ENCODE data around the gene ATG16L2.

The ATG16L2 gene

GRCh38 chr11:72814286-72815109, at the start of gene ATG16L2:
Gene ATG16L2 (plus strand): TSS chr11:72814411. CDS start chr11:72814446, 35 bp downstream.
- no peak for TF ChIP-seq ZFX (IDR thresholded peaks at IDR 0.05)
- TF ChIP-seq, protein P1, sequence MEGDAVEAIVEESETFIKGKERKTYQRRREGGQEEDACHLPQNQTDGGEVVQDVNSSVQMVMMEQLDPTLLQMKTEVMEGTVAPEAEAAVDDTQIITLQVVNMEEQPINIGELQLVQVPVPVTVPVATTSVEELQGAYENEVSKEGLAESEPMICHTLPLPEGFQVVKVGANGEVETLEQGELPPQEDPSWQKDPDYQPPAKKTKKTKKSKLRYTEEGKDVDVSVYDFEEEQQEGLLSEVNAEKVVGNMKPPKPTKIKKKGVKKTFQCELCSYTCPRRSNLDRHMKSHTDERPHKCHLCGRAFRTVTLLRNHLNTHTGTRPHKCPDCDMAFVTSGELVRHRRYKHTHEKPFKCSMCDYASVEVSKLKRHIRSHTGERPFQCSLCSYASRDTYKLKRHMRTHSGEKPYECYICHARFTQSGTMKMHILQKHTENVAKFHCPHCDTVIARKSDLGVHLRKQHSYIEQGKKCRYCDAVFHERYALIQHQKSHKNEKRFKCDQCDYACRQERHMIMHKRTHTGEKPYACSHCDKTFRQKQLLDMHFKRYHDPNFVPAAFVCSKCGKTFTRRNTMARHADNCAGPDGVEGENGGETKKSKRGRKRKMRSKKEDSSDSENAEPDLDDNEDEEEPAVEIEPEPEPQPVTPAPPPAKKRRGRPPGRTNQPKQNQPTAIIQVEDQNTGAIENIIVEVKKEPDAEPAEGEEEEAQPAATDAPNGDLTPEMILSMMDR (conservative IDR thresholded peaks at IDR 0.05): no peak; the same call in 1 of the 2 replicates
- H3K27ac ChIP-seq: peak within 1 kb of the TSS; percentile 91

DNA sequence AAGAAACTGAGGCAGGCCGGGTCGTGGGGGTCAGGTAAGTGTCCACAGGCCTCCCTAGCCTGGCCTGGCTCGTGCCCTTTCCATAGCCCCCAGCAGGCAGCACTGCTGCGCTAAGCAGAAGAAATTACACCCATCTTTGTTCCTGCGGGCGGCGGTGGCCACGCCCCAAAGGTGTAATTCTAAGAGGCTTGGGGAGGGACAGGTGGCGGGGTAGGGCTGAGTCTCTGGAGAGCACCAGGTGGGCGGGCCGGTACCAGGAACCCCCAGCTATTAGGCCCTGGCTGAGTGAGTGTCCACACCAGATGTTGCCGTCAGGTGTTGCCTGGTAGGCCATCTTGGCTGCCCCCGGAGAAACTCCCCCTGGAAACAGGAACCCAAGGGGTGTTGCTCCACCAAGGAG, 49.7 kb upstream of the ATG16L2 start:
- TF ChIP-seq ZFX (IDR thresholded peaks at IDR 0.05): no peak
- TF ChIP-seq, protein P1 (conservative IDR thresholded peaks at IDR 0.05): no peak
- no peak overlapping the region for H3K27ac ChIP-seq

DNA sequence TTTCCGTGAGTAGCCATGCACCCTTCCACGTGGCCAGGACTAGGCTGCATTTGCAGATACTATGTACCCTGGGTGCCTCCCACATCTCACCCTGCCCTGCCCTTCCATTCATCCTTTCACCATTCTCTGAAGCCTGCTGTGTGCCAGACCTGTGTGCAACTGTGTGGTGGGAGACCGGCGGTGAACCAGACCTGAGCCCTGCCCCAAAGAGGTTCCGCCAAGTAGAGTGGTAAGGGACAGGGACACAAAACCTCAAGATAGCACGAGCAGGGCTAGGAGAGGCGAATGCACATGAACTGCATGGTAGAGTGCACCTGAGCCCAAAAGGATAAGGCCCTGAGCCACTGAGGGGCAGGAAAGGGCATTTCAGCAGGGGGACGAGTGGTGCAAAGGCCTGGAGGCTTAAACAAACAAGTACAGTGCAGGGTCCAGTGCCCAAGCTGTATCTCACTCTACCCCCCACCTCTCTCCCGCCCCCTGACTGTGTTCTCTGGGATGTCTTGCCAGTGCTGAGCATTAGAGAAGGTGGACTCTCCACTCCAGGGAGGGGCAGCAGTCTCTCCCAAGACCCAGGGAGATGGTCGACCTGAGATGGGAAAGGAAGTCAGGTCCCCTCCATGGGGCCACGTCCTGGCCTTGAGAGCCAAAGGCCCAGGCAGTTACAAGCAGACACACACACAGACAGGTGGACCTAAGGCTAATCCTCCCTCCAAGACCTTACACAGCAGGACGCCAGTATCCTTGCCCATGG, 47.9 kb upstream of the ATG16L2 start:
- H3K27ac ChIP-seq: no peak overlapping the region
- TF ChIP-seq ZFX (IDR thresholded peaks at IDR 0.05): no peak
- TF ChIP-seq, protein P1 (conservative IDR thresholded peaks at IDR 0.05): no peak

GRCh38 chr11:72767203-72768062, 46.8 kb upstream of the ATG16L2 start:
- TF ChIP-seq, protein P1 (conservative IDR thresholded peaks at IDR 0.05): no peak
- TF ChIP-seq ZFX (IDR thresholded peaks at IDR 0.05): no peak
- H3K27ac ChIP-seq: no peak overlapping the region

DNA sequence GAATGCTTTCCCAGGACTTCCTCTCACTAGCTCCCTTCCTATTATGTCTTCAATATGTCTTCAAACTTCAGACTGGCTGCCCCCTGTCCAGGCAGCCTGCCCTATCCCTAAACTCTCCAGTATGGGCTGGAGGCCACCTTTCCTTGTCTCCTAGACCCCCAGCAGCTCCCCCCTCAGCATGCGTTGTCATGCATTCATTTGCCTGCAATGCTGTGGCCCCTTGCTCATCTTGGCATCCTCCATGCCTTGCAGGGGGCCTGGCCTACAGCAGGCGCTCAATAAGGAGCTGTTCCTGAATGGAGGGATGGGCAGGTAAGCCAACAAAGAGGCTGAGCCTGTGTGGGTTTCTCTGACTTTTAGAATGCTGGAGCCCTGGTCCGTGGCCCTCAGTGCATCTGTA, 45.6 kb upstream of the ATG16L2 start:
- no peak overlapping the region for H3K27ac ChIP-seq
- TF ChIP-seq, protein P1 (conservative IDR thresholded peaks at IDR 0.05): no peak
- no peak for TF ChIP-seq ZFX (IDR thresholded peaks at IDR 0.05)

DNA sequence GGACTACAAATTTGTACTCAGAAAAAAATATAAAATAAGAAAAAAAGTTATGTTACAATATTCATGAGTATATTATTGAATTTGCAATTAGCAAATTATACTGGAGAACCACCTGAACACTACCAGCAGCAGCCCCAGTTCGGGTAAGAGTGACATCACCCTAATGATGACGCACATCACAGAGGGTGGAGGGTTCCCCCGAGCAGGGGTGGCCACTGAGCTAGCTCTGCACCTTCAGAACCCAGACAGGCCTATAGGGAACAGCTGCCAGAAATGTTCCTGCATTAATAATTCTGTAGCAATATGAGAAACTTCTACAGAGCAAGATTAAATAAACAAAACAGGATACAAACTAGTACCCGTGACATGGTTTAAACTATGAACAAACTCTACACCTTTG, 44.5 kb upstream of the ATG16L2 start:
- TF ChIP-seq ZFX (IDR thresholded peaks at IDR 0.05): no peak
- TF ChIP-seq, protein P1 (conservative IDR thresholded peaks at IDR 0.05): no peak
- H3K27ac ChIP-seq: no peak overlapping the region
